ENCODE measurements around the gene ZNF331.

The ZNF331 gene

GRCh38 chr19:53571339-53571738, 33.4 kb downstream of the ZNF331 start:
- no peak for DNase-seq (ENCODE audit: low spot score)

DNA sequence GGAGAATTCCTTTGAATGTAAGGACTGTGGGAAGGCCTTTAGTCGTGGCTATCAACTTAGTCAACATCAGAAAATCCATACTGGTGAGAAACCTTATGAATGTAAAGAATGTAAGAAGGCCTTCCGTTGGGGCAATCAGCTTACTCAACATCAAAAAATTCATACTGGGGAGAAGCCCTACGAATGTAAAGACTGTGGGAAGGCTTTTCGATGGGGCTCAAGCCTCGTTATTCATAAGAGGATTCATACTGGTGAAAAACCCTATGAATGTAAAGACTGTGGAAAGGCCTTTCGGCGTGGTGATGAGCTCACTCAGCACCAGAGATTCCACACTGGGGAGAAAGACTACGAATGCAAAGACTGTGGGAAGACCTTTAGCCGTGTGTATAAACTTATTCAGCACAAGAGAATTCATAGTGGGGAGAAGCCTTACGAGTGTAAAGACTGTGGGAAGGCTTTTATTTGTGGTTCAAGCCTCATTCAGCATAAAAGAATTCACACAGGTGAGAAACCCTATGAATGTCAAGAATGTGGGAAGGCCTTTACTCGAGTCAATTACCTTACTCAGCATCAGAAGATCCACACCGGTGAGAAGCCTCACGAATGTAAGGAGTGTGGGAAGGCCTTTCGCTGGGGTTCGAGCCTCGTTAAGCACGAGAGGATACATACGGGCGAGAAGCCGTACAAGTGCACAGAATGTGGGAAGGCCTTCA, 39.2 kb downstream of the ZNF331 start:
- DNase-seq (ENCODE audit: low spot score), result no peak

DNA sequence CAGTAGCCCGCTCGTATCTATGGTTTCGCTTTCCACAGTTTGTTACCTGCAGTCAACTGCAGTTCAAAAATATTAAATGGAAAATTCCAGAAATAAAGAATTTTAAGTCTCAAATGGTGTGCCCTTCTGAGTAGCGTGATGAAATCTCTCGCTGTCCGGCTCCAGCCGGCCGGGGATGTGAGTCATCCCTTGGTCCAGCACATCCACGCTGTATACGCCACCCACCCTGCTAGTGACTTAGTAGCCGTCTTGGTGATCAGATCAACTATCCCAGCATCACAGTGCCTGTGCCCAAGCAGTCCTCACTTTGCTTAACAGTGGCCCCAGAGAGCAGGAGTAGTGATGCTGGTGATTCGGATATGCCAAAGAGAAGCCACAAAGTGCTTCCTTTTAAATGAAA, 40.0 kb downstream of the ZNF331 start:
- DNase-seq (ENCODE audit: low spot score), result peak; percentile 44

DNA sequence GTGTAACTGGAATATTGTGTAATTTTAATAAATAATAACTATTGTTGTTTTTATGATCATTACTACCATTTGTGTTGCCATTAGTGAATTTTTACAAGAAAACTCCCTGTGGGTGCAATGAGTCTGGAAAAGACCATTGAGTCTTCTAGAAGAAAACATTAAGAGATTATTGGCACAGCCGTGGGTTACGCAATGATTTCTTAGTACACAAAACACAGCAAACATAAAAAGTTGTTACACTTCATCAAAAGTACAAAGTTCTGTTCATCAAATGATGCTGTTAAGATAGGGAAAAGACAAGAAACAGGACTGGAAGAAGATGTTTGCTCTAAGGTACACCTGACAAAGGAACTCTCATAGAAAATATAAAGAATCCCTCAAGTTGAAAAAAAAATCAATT, 41.6 kb downstream of the ZNF331 start:
- no peak for DNase-seq (ENCODE audit: low spot score)

DNA sequence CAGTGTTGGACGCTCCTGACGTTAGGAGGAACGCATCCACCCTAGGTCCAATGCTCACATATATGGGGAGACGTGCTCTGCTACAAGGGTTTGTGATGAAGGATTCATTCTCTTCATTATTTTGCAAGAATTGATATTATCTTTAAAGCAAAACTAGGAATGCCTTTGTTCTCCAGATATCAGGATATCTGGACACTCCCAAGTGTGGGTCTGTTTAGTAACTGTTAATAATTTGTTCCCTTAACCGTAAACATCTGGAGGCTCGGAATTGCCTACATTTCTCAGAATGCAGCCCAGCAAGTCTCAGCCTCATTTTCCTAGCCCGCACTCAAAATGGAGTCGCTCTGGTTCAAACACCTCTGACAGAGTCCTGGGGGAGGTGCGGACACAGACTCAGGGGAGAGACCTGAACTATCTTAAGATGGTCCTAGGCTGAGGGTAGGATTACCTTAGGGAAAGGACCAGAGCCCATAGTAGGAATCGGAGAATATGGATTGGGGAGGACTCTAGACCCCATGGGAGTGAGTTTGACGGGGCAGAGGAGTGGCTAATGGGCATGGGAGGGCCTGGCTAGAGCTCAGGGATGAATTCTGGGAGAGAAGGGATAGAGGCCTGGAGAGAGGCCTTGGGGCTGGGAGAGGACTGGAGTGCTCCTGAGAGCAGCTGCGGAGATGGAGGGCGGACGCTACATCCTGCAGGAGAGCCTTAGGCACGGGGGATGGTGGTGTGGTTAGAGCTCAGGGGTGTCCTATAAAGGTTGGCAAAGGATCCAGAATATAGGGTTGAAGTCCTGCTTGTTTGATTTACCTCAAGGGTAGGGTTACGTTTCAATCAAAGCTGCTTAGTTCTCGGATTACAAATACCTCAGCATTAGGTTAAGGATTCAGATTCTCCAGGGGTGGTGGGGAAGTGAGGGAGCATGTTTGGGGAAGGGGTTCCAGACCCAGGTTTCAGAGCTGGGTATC, 43.2 kb downstream of the ZNF331 start:
- DNase-seq (ENCODE audit: low spot score), result no peak

DNA sequence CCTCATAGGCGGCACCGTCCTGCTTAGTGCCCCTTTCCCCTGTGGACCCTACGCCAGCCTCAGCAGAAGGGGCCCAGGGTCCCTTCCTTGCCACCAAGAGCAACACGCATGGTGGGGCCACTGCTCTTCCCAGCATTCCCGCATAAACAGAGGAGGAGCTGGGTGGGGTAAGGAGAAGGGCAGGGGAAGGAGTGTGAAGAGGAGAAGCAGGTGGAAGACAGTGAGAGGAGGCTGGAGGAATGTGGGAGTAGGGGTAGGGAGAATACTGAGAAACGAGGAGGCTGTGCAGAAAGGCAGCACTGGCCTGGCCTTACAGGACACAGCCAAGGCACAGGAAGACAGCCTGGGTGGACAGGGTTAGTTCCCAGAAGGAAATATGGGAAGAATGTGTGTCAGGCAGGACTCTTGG, 43.9 kb downstream of the ZNF331 start:
- no peak for DNase-seq (ENCODE audit: low spot score)

DNA sequence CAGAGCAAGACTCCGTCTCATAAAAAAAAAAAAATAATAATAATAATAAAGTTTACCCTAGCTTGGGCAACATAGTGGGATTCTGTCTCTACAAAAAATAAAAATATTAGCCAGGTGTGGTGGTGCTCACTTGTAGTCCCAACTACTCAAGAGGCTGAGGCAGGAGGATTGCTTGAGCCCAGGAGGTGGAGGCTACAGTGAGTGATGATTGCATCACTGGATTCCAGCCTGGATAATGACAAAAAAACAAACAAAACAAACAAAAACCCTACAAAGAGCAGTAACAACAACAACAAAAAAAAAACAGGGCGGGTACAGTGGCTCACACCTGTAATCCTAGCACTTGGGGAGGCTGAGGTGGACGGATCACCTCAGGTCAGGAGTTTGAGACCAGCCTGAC, 45.2 kb downstream of the ZNF331 start:
- no peak for DNase-seq (ENCODE audit: low spot score)

DNA sequence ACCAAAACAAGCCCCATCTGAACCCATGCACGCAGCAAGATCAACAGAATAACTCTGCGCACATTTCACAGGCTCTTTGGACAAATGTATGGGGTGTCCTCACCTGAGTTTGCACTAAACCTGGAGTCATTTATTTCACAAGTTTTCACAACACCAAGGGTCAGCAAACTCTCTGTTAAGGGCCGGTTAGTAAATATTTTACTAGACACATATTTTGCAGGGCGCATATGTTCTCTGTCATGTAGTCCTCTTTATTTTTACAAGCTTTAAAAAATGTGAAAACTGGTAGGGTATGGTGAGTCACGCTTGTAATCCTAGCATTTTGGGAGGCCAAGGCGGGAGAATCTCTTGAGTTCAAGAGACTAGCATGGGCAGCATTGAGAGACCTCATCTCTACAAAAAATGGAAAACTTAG, 48.3 kb downstream of the ZNF331 start:
- DNase-seq (ENCODE audit: low spot score), result no peak

GRCh38 chr19:53594811-53595509, 57.0 kb downstream of the ZNF331 start:
- DNase-seq (ENCODE audit: low spot score), result no peak

DNA sequence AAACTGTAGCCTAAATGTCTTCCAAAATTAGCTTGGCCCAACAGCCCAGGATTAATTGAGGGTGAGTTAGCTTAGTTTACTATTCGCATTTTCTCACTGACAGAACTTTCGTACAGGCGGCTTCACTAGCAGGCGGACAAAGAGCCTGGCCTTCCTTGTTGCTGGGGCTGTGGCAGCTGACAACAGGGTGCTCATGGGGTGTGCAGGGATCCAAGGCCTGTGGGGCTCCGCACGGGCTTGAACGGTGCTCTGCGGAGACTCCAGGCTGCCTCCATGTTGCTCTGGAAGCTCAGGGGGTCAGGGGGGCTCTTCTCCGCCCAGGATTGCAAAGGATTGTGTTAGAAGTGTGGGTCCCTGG, 57.5 kb downstream of the ZNF331 start:
- no peak for DNase-seq (ENCODE audit: low spot score)

GRCh38 chr19:53596056-53596455, 58.1 kb downstream of the ZNF331 start:
- no peak for DNase-seq (ENCODE audit: low spot score)

- no peak for DNase-seq (ENCODE audit: low spot score)
Observed at GRCh38 chr19:53597023-53597422, 59.1 kb downstream of the ZNF331 start.

DNA sequence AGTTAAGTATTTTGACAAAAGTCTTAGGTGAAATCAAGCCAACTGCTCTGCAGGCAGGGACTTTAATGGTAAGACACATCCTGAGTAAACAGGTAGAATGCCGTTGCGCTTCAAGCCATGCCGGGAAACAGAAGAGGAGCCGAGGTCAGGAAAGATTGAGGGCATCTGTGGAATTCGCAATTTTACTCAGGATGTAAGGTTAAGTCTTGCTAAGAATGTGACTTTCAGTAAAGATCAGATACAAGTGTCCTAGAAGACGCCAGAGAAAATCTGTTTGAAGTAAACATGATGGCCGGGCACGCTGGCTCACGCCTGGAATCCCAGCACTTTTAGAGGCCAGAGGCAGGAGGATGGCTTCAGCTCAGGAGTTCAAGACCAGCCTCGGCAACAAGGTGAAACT, 60.4 kb downstream of the ZNF331 start:
- DNase-seq (ENCODE audit: low spot score), result no peak

- no peak for DNase-seq (ENCODE audit: low spot score)
Observed at GRCh38 chr19:53600217-53600616, 62.3 kb downstream of the ZNF331 start.

- DNase-seq (ENCODE audit: low spot score), result no peak
Observed at GRCh38 chr19:53606031-53606430, 68.1 kb downstream of the ZNF331 start.

DNA sequence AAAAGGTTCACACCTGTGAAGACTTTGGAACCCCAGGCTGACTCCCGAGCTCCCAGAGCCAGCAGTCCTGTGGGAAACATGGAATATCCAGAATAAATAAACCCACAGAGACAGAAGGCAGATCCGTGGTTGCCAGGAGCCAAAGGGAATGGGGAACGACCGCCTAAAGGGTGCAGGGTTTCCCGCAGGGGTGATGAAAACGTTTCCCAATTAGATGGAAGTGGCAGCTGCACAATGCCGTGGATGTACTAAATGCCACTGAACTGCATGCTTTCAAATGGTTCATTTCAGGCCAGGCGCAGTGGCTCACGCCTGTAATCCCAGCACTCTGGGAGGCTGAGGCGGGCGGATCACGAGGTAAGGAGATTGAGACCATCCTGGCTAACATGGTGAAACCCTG, 70.4 kb downstream of the ZNF331 start:
- no peak for DNase-seq (ENCODE audit: low spot score)

DNA sequence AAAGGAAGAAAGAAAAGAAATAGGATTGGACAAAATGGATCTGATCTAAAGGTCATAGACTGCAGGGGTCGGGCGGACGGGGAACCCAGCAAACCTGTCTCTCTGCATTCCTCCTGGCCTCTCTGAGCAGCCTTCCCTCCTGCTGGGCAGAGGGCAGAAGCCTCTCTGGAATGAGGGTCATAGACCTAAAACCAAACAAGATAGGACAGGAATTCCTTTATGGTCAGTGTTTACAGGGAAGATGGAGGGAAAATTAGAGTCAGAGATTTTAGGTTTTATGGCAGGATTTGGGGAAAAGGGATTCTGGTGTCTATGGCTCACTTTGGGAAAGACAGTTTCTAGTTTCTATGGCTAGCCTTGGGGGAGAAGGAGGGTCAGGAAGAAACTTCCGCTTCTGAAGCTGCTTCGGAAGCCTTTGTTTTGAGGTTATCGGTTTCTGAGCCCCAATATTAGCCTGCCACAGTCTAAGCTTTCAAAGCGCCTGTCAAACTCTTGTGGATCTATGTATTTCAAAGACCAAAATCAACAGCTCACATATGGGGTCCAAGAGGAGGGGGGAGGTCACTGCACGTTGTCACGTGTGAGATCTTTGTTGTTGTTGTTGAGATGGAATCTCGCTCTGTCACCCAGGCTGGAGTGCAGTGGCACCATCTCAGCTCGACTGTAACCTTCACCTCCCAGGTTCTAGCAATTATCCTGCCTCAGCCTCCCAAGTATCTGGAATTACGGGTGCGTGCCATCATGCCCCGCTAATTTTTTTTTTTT, 75.0 kb downstream of the ZNF331 start:
- no peak for DNase-seq (ENCODE audit: low spot score)

GRCh38 chr19:53621885-53622740, 84.2 kb downstream of the ZNF331 start:
- no peak for DNase-seq (ENCODE audit: low spot score)

- DNase-seq (ENCODE audit: low spot score), result no peak
Observed at GRCh38 chr19:53624771-53625545, 87.0 kb downstream of the ZNF331 start.

GRCh38 chr19:53626486-53626885, 88.5 kb downstream of the ZNF331 start:
- DNase-seq (ENCODE audit: low spot score), result no peak
